GM21381 (cell line): ENCODE measurements around the gene TSC22D1.
"Not testable (repeated sequence)": the region's sequence is repeated elsewhere in the genome, so short reads cannot be mapped to it uniquely, and the experiment has no call there.

Source experiments
- ATAC-seq: cut with Tn5 transposase; IDR thresholded peaks from one replicate; pipeline ENCODE4 v1.9.1; 2021; ENCODE audit warnings: mild to moderate bottlenecking, moderate library complexity; ENCODE audit not compliant: unreplicated experiment

Gene TSC22D1

GRCh38 chr13:44573790-44574465 is 2.2 kb downstream of the TSC22D1 start:
- no peak for ATAC-seq

GRCh38 chr13:44573071-44573470 is 3.1 kb downstream of the TSC22D1 start:
- ATAC-seq = no peak

- ATAC-seq = no peak
These were observed 9.5 kb downstream of the TSC22D1 start for GRCh38 chr13:44566601-44567000.

GRCh38 chr13:44565881-44566280 is 10.2 kb downstream of the TSC22D1 start:
- no peak for ATAC-seq

- no peak for ATAC-seq
These were observed 11.2 kb downstream of the TSC22D1 start for GRCh38 chr13:44564936-44565335.

- ATAC-seq = not testable (repeated sequence)
These were observed 13.3 kb downstream of the TSC22D1 start for GRCh38 chr13:44562853-44563252.

GRCh38 chr13:44561351-44561750 is 14.8 kb downstream of the TSC22D1 start:
- no peak for ATAC-seq

GRCh38 chr13:44557986-44558385 is 18.1 kb downstream of the TSC22D1 start:
- no peak for ATAC-seq

- ATAC-seq = no peak
These were observed 20.9 kb downstream of the TSC22D1 start for GRCh38 chr13:44555207-44555606.

GRCh38 chr13:44549476-44549875 is 26.7 kb downstream of the TSC22D1 start:
- ATAC-seq = no peak

- ATAC-seq = no peak
These were observed 30.0 kb downstream of the TSC22D1 start for GRCh38 chr13:44546164-44546563.

- ATAC-seq = no peak
These were observed 32.8 kb downstream of the TSC22D1 start for GRCh38 chr13:44543369-44543768.

GRCh38 chr13:44542361-44542760 is 33.8 kb downstream of the TSC22D1 start:
- no peak for ATAC-seq

GRCh38 chr13:44541601-44542000 is 34.5 kb downstream of the TSC22D1 start:
- no peak for ATAC-seq

- no peak for ATAC-seq
These were observed 35.2 kb downstream of the TSC22D1 start for GRCh38 chr13:44540761-44541434.

- ATAC-seq = no peak
These were observed 38.9 kb downstream of the TSC22D1 start for GRCh38 chr13:44537248-44537647.

GRCh38 chr13:44523146-44524015 is 52.7 kb downstream of the TSC22D1 start:
- ATAC-seq = no peak

GRCh38 chr13:44519642-44520041 is 56.5 kb downstream of the TSC22D1 start:
- no peak for ATAC-seq

GRCh38 chr13:44516771-44517170 is 59.4 kb downstream of the TSC22D1 start:
- no peak for ATAC-seq

- ATAC-seq = no peak
These were observed 61.9 kb downstream of the TSC22D1 start for GRCh38 chr13:44514278-44514677.

GRCh38 chr13:44509853-44510252 is 66.3 kb downstream of the TSC22D1 start:
- ATAC-seq = not testable (repeated sequence)
